Activated CD4-positive, alpha-beta T cell treated with anti-CD3 and anti-CD28 coated beads for 48 hours (primary cell): ENCODE measurements around the gene RPIA.
"Not testable (repeated sequence)": the region's sequence is repeated elsewhere in the genome, so short reads cannot be mapped to it uniquely, and the experiment has no call there.

Experiments
- DNase-seq: peaks from one replicate; pipeline ENCODE4 v3.0.0-alpha.2; 2020

RPIA gene

GRCh38 chr2:88736437-88736836, 45.0 kb downstream of the RPIA start:
- DNase-seq = no peak

- no peak for DNase-seq
Measured at GRCh38 chr2:88737385-88737784, 45.9 kb downstream of the RPIA start.

GRCh38 chr2:88738271-88738670, 46.8 kb downstream of the RPIA start:
- no peak for DNase-seq

GRCh38 chr2:88739985-88740600, 48.6 kb downstream of the RPIA start:
- peak; percentile 79 for DNase-seq

GRCh38 chr2:88746929-88747490, 55.5 kb downstream of the RPIA start:
- DNase-seq = no peak

- no peak for DNase-seq
Measured at GRCh38 chr2:88747990-88748389, 56.5 kb downstream of the RPIA start.

- DNase-seq = no peak
Measured at GRCh38 chr2:88751768-88752167, 60.3 kb downstream of the RPIA start.

- peak; percentile 38 for DNase-seq
Measured at GRCh38 chr2:88753833-88754584, 62.5 kb downstream of the RPIA start.

- DNase-seq = no peak
Measured at GRCh38 chr2:88754585-88755320, 63.3 kb downstream of the RPIA start.

- DNase-seq = no peak
Measured at GRCh38 chr2:88755836-88756235, 64.4 kb downstream of the RPIA start.

- no peak for DNase-seq
Measured at GRCh38 chr2:88757025-88757424, 65.6 kb downstream of the RPIA start.

GRCh38 chr2:88758702-88759101, 67.2 kb downstream of the RPIA start:
- DNase-seq = not testable (repeated sequence)

- DNase-seq = no peak
Measured at GRCh38 chr2:88760819-88761598, 69.5 kb downstream of the RPIA start.

GRCh38 chr2:88764141-88764849, 72.8 kb downstream of the RPIA start:
- no peak for DNase-seq

GRCh38 chr2:88764850-88765153, 73.3 kb downstream of the RPIA start:
- DNase-seq = no peak

GRCh38 chr2:88765154-88765888, 73.8 kb downstream of the RPIA start:
- peak; percentile 77 for DNase-seq

GRCh38 chr2:88765889-88766481, 74.5 kb downstream of the RPIA start:
- DNase-seq = not testable (repeated sequence)

- DNase-seq = no peak
Measured at GRCh38 chr2:88770016-88770415, 78.5 kb downstream of the RPIA start.

GRCh38 chr2:88773233-88774028, 82.0 kb downstream of the RPIA start:
- DNase-seq = not testable (repeated sequence)

- DNase-seq = not testable (repeated sequence)
Measured at GRCh38 chr2:88789213-88789612, 97.7 kb downstream of the RPIA start.
